NK-92 treated with Interleukin-12 subunit alpha and Interleukin-12 subunit beta, amount 100 ng/mL, for 24 hours (cell line): ENCODE results near the gene FOXP1.

Experiments used
- DNase-seq: peaks from one replicate; lab custom pipeline; 2025; lab: John Stamatoyannopoulos, UW

Gene FOXP1

DNA sequence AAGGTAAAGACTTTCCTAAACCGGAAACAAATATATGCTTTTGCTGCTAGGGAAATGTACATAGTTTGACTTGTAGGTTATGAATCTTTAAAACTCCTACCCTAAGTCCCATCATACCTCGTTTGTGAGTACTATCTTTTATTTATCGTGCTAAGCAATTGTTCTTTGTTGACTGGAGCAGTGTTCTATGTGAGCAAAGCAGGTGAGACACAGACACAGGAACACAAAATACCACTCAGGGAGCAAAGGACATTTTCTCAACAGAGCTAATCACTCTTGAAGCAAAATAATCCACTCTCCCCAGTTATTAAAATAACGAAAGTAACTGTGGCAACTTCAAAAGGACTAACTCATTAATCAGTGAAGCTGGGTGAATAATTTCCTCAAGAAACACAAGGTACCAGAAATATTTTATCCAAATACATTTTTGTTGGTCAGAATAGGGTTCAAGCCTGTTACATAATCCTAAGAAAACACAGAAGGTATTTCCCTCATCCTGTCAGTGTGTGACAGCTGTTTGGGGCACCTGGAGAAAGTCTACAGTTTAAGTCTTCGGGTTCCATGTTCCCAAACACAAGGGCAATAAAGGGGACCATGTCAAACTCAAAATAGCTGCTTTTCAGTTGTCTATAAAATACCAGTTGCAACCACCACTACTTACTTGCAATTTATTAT, 407.7 kb downstream of the FOXP1 start:
- DNase-seq = no peak

DNA sequence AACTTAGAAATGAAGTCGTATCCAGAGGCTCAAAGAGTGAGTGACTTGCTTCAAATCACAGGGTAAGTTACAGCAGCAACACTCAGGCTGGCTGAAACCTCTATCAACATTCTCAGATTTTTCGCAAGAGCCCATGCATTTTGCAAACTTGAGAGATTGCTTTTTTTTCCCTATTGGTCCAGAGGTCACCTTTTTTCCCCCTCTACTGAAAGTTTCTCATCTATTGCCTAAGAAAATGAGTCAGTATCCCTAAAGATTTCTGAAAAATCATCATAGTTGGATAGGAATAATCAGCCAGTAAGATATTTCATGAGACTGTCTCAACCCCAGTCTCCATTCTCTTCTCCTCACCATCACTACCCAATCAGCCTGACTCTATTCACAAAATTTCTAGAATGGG, 410.6 kb downstream of the FOXP1 start:
- no peak for DNase-seq

DNA sequence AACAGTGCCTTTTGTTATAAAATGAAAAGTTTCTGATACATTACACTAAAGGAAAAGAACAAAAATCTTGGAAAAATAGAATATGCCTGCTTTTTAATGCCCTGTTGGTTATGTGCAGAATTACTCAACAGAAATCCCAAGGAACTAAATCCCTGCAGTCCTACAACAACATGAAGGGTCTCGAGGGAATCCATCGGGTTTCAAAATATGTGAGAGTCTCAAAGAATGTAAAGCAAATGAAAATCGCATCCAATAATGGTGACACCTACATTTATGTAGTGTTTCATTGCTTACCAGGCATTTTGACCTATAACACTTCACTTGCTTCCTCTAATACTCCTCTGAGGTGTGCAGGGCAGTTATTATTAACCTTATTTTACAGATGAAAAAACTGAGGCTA, 411.3 kb downstream of the FOXP1 start:
- DNase-seq = no peak

DNA sequence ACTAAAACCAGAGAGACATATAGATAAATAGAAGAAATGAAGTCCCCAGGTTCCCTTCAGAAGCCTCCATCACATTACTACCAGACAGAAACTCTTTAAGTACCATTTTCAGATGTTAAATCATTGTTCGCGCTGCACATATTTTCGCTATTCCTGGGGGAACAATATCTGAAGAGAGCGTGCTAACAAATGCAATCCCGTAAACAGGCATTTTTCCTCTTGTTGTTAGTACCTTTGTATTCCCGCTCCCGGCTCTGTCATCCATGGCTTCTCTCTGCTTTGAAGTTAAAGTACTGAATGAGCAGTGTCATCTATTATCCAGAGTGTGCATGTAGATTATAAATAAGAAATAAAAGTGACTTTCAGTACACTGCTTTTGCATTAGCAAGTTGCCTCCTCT, 412.3 kb downstream of the FOXP1 start:
- no peak for DNase-seq

DNA sequence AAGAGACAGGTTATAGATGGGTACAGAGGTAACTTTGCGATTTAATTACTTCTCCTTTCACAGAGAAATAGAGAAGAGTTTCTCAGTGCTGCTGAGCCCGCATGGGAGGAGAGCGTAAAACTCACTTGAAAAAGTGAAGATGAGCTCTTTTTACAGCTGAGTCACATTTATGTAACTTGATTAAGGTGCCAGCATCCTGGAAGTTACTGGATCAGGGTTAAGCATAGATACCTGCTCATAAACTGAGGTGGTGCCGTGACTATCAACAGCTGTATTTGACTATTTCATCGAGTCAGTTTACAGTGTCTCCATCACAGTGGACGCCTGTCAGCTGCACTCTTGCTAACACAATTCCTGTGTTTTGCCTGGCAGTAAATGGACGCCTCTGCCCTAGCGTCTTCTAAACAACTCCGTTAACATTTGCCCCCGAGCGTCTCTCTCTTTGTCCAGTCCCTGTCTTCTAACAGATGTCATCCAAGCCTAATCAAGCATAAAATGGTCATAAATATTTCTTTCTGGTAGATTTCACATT, 414.6 kb downstream of the FOXP1 start:
- DNase-seq = no peak

DNA sequence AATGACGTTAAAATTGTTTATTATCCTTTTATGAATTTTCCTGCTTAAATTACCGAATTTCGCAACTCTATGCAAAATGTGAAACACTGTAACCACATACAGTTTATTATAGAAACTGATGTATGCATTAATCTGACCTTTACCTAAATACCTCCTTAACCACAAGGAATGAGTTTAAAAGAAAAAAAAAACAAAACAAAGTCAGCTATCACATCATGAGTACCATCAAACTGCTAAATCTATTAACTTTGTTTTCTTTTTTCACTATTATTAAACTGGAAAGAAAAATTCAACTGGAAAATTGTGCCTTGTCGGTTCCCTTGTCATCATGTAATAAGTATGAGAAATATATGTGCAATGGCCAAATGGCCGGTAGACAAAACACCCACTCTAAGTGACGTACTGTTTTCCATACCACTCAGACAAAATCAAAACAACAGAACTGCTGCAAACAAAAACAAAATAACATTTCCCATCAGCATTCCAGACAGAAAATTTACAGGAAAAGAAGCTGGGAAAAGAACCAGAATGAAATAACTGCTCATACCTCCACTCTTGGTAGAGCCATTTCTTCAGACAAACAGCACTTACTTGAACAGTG, 415.3 kb downstream of the FOXP1 start:
- no peak for DNase-seq

DNA sequence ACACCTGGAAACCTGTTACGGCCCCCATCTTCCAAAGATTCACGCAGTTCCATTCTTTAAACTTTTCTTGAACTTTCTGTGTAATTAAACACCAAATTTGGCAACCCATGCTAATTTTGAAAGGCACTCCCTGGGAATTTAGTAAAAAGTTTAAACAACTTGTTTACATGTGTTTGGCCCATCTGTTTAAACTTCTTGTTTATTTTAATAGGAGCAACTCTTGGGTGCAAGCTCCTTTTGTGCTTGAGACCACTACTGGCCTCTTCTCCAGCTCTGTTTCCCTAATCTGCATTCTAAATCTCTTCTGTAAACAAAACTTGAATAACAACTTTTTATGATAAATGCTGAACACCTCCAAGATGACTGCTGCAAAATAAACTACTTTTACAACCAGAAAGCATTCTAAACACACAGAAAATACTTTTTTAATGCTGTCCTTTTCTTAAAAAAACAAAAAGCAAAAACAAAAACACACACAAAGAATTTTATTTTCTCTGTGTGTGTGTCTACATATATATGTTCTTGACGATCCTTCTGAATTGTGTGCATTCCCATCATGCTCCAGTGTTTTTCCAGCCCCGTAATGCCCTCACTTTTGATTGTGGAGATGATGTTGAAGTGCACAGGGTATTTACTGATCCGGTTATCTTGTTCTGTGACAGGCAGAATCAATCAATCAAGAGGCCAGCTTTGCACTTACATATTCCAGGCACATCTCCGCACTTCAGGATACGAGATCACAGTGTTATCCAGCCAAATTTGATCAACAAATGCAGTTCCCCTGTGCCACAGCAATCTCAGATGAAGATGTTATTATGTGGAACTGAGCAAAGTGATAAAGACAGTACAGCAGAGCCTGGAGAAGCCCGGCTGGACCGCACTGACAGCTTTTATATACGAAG, 416.9 kb downstream of the FOXP1 start:
- DNase-seq = no peak

DNA sequence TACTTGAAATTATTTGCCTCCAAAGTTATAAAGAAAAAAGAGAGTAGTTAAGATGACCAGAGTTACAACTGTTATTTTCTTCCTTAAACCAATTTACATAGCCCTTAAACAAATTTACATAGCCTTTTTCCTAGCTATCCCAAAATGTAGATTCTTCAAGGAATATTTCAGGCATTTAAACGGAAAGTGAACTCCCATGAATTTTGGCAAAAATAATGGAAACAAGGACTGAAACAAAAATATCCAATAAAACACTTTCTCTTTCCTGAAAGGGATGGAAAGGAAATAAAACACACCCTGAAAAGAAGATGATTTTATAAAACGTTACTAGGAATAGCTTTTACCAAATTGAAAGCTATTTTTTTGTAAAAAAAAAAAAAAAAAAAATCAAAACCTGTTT, 418.6 kb downstream of the FOXP1 start:
- DNase-seq = no peak

DNA sequence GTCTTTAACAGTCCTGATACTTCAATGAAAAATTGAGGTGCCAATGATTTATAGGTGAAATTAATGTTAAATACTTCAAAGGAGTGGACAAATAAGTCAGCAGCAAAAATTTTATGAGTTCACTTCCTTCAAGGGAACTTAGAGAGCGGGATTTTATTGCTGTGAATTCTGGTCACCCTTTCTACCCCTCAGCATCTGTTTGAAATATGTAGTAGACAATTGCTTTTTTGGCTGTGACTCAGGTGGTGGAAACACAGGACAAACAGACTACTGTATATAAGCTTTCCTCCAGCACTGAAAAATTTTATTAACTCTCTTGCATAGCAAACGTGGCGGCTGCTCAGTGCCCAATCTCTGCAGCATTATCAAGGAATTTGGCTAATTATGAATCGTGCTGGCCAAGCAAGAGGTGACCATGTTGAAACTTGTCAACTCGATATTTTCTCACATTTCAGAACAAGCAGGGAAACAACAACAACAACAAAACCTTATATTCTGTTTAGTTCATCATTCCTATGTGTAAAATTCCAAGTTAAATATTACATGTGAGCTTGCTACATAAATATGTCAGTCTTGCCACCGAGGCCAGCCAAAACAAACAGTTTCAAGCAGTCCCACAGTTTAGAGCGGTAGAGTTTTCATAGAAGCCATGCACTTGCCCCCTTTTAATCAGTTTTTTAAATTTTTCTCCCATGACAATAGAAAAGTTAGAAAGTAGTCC, 420.2 kb downstream of the FOXP1 start:
- DNase-seq = no peak

DNA sequence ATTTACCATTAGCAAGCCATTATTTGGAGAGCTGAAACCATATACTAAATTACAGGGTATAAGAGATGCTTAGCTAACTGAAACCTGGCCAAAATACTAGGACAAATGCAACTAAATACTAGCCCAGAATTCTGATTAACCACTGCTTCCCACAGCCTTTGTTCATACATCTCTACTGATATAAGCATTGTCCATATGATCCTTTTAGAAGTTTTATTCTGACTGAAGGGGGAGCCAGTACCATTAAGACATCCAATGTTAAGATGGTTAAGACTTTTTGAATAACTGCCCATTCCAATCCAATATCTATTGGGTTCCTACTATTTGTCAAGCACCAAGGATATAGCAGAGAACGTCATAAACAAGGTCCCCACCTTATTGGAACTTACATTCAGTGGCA, 421.3 kb downstream of the FOXP1 start:
- no peak for DNase-seq

DNA sequence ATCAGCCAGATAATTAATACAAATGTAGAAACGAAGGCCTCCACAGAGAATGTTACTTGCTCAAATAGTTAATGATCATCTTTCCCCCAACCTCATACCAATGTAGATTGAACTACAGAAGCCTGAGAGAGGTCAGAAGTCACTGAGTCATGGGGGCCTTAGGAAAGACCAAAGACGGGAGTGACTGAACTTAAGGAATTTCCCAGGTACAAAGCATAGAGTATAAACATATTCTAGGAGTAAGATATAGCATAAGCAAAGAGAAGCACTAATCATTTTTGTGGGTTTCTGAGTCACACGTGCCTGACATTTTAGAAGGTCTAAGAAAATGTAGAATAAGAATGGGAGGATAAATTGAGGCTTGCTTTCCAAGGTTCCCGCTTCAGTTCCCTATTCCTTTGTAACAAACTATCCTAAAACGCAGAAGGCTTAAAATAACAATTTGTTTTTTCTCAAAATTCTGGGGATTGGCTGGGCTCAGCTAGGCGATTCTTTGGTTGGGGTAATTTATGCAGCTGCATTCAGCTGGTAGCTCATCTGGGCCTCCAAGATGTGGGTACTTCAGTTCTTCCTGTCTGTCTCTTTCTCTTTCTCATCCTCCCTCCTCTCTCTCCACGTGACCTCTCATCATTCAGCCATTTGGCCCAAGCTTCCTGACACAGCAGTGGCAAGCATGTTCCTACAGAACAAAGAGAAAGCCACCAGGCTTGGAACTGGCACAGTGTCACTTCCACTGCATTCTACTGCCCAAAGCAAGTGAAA, 422.6 kb downstream of the FOXP1 start:
- no peak for DNase-seq

DNA sequence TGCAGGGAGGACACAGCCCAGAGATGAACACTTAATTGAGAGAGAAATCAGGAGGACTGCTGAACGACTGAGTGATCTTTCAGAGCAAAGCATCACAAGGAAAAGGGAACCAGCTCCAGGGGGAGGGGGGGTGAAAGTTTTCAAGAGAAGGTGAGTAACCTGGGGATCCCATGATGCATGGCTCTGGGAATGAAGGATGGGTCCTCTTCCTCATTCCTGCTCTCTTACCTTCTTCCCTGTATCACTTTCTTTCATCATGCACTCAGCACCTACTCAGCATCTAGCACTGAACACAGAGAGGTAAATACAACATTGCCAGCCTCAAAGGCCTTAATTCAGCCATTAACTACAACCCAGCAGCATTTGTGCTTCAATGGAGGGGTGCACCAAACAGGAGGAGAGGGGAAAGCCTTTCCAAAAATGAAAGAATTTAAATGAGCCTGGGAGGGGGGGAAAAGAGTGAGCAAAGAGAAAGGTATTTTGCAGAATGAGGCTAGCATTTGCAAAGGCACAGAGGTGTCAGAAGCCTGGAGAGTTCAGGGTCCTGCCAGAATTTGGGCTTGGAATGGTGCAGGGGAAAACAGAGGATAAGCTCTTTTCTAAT, 427.4 kb downstream of the FOXP1 start:
- DNase-seq = no peak

DNA sequence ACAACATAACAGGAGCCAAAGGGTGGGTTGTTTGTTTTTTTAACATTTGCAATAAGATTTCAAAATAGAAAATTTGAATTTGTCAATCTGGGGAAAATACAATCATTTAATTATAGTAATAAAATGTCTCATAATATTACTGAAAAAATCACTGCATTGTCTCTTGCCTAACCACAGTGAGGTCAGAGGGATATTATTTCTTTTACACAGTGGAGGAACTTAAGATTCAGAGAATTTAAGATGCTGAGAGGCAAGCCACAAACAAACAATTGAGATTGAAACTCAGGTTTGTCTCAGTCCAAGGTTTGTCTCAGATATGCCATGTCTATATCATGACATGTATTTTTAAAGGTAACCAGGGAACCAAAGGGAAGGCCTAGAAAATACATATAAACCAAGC, 428.7 kb downstream of the FOXP1 start:
- no peak for DNase-seq

DNA sequence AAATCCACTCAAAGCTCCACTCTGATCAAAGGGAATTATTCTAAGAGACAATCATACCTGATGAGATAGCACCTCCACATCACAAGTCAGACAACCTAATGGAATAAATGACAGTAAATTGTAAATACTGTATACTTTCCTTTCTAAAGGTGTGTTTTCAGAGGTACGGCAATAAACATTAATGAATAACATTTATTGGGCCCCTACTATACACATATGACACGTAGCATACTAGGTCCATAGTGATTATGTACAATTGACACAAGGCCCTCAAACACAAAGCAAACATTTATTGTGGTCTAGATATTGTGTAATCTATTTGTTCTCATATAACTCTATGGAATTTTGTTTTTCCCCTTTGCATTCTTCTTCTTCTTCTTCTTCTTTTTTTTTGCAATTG, 429.8 kb downstream of the FOXP1 start:
- DNase-seq = no peak

DNA sequence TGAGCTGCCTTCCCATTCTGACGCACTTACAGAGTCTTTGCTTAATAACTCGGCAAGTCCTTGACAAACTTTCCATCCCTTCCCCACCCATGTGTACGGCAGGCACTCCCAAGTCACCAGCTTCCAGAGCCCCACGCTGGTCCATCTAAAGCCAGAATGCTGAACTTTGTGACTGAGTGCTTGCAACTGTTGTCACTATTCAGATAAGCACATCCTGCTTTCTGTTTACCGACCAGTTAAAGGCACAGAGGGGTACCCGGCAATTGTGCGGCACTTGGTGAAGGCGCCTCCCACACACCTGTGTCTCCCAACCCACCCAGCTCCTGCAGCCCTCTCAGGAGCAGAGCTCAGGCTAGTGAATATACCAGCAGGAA, 430.6 kb downstream of the FOXP1 start:
- no peak for DNase-seq

DNA sequence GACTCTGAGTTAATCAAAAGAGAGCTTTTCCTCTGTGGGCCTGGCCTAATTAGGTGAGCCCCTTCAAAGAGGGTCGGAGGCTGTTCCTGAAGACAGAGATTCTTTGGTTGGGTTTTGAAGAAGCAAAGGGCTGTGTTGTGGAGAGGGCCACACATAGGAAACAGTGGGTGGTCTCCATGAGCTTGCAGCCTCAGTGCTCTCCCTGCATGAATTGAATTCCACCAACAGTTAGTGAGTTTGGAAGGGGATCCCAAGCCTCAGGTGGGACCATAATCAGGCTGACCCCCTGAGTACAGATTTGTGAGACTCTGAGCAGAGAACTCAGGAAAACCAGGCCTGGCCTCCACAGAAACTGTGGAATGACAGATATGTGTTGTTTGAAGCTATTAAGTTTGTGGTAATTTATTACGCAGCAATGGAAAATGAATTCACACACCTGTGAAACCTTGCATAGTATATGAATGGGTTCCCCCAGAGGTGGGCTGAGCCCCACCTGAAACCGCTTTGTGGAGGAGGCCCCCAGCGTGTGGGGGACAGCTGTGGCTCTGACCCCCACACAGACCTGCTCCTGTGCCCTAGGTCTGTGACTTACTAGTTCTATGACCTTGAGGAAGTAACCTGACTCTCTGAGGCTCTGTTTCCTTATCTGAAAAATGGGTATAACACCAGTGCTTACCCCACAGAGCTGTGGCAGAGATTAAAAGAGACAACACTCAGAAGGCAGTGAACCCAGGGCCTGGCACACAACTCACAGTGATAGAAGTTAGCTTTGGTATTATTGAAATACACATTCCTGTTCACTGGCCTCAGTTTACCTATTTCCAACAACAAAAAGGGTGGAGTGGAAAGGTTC, 431.3 kb downstream of the FOXP1 start:
- DNase-seq = no peak

DNA sequence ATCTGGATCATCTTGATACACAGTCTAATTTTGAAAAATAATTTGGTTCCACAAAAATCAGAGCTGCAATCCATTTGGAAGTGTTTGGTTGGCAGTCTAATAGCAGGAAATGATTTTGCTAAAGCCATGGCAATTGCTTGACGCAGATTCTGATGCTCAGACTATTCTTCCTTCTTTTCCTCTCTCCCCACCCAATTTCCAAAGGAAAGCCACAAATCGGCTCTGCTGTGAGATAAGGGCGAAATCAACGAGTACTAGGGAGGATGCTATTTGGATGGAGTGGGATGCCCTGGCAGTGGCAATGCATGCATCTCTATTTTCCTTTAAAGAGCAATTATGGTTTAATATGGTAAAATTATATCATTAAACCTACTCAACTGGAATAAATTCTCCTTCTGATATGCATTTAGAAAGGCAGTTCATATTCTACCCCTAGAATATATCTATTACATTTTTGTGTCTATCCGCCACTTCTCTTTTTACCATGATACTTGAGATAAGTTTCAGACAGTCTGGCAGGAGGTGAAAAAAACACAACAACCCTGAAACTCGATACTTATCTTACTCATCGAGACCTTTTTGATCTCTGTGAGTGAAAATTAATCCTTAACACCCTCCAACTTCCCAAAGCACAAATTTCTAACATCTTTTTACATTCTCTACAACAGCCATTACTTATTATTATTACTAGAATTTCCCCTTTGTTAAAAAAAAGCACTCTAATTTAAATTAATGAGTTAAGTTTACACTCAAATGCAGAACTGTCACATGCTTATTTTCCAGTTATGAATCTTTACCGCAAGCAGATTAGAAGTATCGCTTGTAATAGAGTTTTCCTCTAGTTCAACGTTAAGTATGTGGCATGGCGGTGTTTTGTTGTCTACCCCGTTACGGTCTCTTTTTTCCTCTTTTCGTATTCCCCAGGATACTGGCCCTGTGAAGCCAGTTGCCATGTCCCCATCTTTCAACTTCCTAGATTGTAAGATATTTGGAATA, 433.3 kb downstream of the FOXP1 start:
- no peak for DNase-seq

DNA sequence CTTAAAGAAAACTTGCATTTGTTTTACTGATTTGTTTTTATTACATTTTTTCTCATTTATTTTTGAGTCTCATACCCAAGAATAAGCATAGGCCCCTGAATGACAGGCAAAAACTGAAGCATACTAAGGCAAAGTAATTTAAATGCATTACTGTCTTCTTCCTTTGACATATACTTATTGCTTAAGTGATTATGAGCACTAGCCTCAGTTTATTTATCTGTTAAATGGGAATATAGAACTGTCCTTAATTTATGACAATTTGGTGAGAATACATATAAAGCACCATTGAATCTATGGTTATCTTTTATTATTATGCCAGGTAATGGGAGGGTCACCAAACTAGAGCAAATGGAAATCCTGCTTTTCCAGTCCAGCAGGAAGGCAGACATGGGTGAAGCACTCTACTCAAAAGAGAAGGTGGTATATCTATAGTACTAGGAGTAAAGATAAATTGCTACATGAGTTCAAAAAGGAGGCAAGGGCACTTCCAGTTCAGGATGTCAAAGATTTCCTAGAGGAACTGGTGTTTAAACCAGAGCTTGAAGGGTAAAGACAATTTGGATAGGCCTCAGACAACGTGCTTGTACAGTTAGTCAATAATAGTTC, 435.0 kb downstream of the FOXP1 start:
- no peak for DNase-seq
